ENCODE measurements around the gene APCDD1L. TPM values are rescaled to one million over a fixed set of nuclear protein-coding genes. Genes with fewer than 3 reads are reported as not detected.

Gene APCDD1L
- total RNA-seq, 4 donors from 2014 or later: 0.38 to 0.44 (median 0.41) TPM; not detected in 1

- 62 to 75% methylated on average over 1 of the region's 1 CpG for WGBS, 2 donors
Measured at GRCh38 chr20:58421497-58421850, 93.7 kb downstream of the APCDD1L start.

GRCh38 chr20:58420798-58421496 lies 94.3 kb downstream of the APCDD1L start:
- no peak overlapping the region for H3K4me3 ChIP-seq
- no peaks in the 10 kb centered on the region for H3K27me3 ChIP-seq
- TF ChIP-seq POLR2A (IDR thresholded peaks at IDR 0.05) (no peak), CTCF (IDR thresholded peaks at IDR 0.05) (no peak)
- no peak for DNase-seq
- H3K9me3 ChIP-seq: no peaks in the 10 kb centered on the region
- intact Hi-C loops (cut with DNase I): no loop called here
- H3K4me1 ChIP-seq: peaks cover 0 to 18% (median 0%) of the 10 kb centered on the region in 3 donors
- H3K36me3 ChIP-seq: peaks cover 0 to 69% (median 0%) of the 10 kb centered on the region in 3 donors
- WGBS, 2 donors: 64 to 66% methylated on average over 4 to 5 of the region's 5 CpGs
- no peak overlapping the region for H3K27ac ChIP-seq

More at GRCh38 chr20:58421497-58421850, 93.7 kb downstream of the APCDD1L start:
- intact Hi-C loops (cut with DNase I): no loop called here
- H3K36me3 ChIP-seq: peaks cover 0 to 74% (median 0%) of the 10 kb centered on the region in 3 donors
- no peaks in the 10 kb centered on the region for H3K9me3 ChIP-seq
- no peak for TF ChIP-seq POLR2A (IDR thresholded peaks at IDR 0.05)
- TF ChIP-seq CTCF (IDR thresholded peaks at IDR 0.05): no peak
- H3K4me1 ChIP-seq: peaks cover 0 to 12% (median 0%) of the 10 kb centered on the region in 3 donors
- no peak for DNase-seq
- no peak overlapping the region for H3K4me3 ChIP-seq
- H3K27ac ChIP-seq: no peak overlapping the region
- H3K27me3 ChIP-seq: no peaks in the 10 kb centered on the region

- no peak overlapping the region for H3K4me3 ChIP-seq
- no peak for DNase-seq
- intact Hi-C loops (cut with DNase I): no loop called here
- no peak overlapping the region for H3K27ac ChIP-seq
- 73 to 92% methylated on average over 5 of the region's 5 CpGs for WGBS, 2 donors
- H3K9me3 ChIP-seq: no peaks in the 10 kb centered on the region
- peaks cover 0 to 51% (median 0%) of the 10 kb centered on the region in 3 donors for H3K36me3 ChIP-seq
- no peaks in the 10 kb centered on the region for H3K27me3 ChIP-seq
- TF ChIP-seq POLR2A (IDR thresholded peaks at IDR 0.05): no peak
- TF ChIP-seq CTCF (IDR thresholded peaks at IDR 0.05): no peak
- H3K4me1 ChIP-seq: peaks cover 0 to 23% (median 0%) of the 10 kb centered on the region in 3 donors
Measured at GRCh38 chr20:58418949-58419748, 96.0 kb downstream of the APCDD1L start.

GRCh38 chr20:58417438-58417837 lies 97.8 kb downstream of the APCDD1L start:
- Histone ChIP-seq H3K4me3 (no peak overlapping the region), H3K36me3 (peaks cover 0 to 45% (median 0%) of the 10 kb centered on the region in 3 donors), H3K9me3 (no peaks in the 10 kb centered on the region), H3K27ac (no peak overlapping the region), H3K4me1 (peaks cover 0 to 23% (median 0%) of the 10 kb centered on the region in 3 donors), H3K27me3 (no peaks in the 10 kb centered on the region)
- TF ChIP-seq POLR2A (IDR thresholded peaks at IDR 0.05) (no peak), CTCF (IDR thresholded peaks at IDR 0.05) (no peak)
- no peak for DNase-seq
- intact Hi-C loops (cut with DNase I): no loop called here
- WGBS, 2 donors: 88 to 98% methylated on average over 3 of the region's 3 CpGs

- TF ChIP-seq POLR2A (IDR thresholded peaks at IDR 0.05) (no peak), CTCF (IDR thresholded peaks at IDR 0.05) (no peak)
- H3K36me3 ChIP-seq: peaks cover 0 to 39% (median 0%) of the 10 kb centered on the region in 3 donors
- H3K4me1 ChIP-seq: peaks cover 0 to 23% (median 0%) of the 10 kb centered on the region in 3 donors
- H3K9me3 ChIP-seq: no peaks in the 10 kb centered on the region
- intact Hi-C loops (cut with DNase I): no loop called here
- H3K4me3 ChIP-seq: no peak overlapping the region
- H3K27ac ChIP-seq: peak overlapping the region in 1 of 4 donors; percentile 17
- 70 to 83% methylated on average over 2 of the region's 2 CpGs for WGBS, 2 donors
- no peak for DNase-seq
- H3K27me3 ChIP-seq: no peaks in the 10 kb centered on the region
Measured at GRCh38 chr20:58416835-58417234, 98.4 kb downstream of the APCDD1L start.

All from esophagus squamous epithelium (tissue), 5 donors.